RWPE1 (cell line): Measurements from ENCODE around the gene TSPAN4.

ENCODE experiments used
- CTCF ChIA-PET: fragments of 350-600 bp; sonication (Branson Sonifier 250); formaldehyde crosslinking; extraction: SDS; loops from one replicate; lab custom pipeline; 2021; lab: Yijun Ruan, JAX
- POLR2A ChIA-PET: fragments of 400-600 bp; formaldehyde crosslinking; extraction: SDS; loops from one replicate; lab custom pipeline; 2020; ENCODE audit warnings: antibody characterized with exemption; ENCODE audit not compliant: low non-redundant PET; lab: Yijun Ruan, JAX
- DNase-seq: peaks from one replicate; pipeline ENCODE4 v3.0.0; 2012; ENCODE audit warnings: low spot score
- H3K27ac ChIP-seq: fragments of 450-650 bp; 2 replicates; pipeline ENCODE4 v1.5.1; 2017
- TF ChIP-seq, protein P1 (sequence below): fragments of 450-650 bp; conservative IDR thresholded peaks from 2 replicates; pipeline ENCODE4 v1.5.1; 2017; ENCODE audit warnings: low read depth, mild to moderate bottlenecking

TSPAN4 gene

DNA sequence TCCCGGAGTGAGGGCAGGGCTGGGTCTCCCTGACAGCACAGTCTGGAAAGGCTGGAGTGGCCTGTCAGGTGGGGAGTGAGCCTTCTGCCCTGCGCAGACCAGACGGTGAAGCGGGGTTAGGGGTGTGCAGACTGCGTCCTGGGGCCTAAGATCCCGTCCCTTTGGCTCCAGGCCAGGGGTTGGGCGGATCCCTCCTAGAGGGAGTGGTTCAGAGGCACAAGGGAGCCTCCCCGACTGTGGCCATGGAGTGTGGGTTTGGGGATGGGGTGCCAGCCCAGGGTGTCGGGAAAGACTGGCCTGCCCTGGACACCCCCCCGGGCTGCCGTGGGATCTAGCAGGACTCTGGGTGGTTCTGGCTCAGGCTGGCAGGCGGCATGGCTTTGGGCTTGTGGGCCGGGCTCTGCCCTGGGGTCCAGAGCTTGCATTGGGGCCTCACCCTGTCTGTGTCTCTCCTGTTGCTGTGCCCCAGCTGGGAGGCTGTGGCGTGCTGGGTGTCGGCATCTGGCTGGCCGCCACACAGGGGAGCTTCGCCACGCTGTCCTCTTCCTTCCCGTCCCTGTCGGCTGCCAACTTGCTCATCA, 19.5 kb downstream of the TSPAN4 start:
- TF ChIP-seq, protein P1, sequence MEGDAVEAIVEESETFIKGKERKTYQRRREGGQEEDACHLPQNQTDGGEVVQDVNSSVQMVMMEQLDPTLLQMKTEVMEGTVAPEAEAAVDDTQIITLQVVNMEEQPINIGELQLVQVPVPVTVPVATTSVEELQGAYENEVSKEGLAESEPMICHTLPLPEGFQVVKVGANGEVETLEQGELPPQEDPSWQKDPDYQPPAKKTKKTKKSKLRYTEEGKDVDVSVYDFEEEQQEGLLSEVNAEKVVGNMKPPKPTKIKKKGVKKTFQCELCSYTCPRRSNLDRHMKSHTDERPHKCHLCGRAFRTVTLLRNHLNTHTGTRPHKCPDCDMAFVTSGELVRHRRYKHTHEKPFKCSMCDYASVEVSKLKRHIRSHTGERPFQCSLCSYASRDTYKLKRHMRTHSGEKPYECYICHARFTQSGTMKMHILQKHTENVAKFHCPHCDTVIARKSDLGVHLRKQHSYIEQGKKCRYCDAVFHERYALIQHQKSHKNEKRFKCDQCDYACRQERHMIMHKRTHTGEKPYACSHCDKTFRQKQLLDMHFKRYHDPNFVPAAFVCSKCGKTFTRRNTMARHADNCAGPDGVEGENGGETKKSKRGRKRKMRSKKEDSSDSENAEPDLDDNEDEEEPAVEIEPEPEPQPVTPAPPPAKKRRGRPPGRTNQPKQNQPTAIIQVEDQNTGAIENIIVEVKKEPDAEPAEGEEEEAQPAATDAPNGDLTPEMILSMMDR: no peak
- H3K27ac ChIP-seq: peak overlapping the region; percentile 74
- CTCF ChIA-PET: no interaction called here
- DNase-seq: no peak
- POLR2A ChIA-PET: no interaction called here

DNA sequence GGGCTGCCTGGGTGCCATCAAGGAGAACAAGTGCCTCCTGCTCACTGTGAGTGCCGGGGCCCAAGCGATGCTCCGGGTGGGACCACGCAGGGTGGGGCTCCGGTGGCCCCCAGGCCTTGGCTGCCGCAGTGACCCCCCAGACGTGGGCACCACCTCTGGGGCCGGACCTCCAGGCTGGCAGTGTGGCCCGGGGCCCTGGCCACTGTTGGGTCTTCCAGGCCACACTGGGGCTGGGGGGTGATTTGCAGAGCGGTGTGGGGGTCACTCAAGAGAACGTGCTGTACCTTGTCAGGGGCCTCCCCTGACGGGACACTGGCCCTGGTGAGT, 20.0 kb downstream of the TSPAN4 start:
- CTCF ChIA-PET: no interaction called here
- TF ChIP-seq, protein P1: no peak
- POLR2A ChIA-PET: no interaction called here
- DNase-seq: no peak
- peak overlapping the region; percentile 74 for H3K27ac ChIP-seq

DNA sequence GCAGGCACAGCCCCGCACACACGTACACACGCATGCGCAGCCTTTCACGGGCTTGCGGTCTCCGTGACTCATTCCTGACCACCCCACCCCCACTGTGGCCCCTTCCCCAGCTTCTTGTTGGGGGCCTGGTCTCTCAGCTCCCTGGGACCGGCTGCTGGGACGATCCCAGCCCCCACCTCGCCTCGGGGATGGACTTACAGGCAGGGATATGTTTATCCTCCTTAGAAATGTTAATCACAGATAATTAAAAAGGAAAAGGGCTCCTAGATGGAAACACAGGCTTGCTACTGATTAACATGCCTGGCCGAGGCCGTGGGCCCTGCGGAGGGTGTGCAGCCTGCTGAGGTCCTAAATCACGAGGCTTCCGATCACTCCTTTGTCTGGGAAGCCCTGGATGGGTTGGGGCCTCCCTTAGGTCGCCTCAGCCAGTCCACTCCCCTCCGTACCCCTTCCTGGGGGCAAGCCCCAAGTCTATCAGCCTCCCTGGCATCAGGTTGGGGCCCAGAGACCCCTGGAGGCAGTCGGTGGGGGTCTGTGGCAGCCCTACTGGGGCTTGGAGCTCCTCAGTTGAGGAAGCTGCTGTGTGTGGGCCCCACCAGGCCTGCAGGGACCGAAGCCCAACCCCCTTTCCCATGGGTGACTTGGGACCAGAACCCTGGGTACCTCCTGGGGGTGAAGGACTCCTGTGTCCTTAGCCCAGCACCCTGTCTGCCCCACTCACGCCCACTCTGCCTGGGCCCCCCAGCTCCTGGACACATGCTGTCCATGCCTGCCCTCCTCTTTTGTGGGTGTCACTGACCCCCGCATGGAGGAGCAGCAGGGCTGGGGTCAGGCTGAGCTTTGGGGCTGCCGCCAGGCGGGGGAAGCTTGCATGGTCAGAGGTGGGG, 20.6 kb downstream of the TSPAN4 start:
- no peak for DNase-seq
- peak overlapping the region; percentile 74 for H3K27ac ChIP-seq
- ChIA-PET POLR2A (no interaction called here), CTCF (interaction anchor here (0.9 kb wide), 1 partner anchor 15 kb away, joined by 3 read pairs; no protein-coding TSS in a partner anchor)
- TF ChIP-seq, protein P1: no peak

DNA sequence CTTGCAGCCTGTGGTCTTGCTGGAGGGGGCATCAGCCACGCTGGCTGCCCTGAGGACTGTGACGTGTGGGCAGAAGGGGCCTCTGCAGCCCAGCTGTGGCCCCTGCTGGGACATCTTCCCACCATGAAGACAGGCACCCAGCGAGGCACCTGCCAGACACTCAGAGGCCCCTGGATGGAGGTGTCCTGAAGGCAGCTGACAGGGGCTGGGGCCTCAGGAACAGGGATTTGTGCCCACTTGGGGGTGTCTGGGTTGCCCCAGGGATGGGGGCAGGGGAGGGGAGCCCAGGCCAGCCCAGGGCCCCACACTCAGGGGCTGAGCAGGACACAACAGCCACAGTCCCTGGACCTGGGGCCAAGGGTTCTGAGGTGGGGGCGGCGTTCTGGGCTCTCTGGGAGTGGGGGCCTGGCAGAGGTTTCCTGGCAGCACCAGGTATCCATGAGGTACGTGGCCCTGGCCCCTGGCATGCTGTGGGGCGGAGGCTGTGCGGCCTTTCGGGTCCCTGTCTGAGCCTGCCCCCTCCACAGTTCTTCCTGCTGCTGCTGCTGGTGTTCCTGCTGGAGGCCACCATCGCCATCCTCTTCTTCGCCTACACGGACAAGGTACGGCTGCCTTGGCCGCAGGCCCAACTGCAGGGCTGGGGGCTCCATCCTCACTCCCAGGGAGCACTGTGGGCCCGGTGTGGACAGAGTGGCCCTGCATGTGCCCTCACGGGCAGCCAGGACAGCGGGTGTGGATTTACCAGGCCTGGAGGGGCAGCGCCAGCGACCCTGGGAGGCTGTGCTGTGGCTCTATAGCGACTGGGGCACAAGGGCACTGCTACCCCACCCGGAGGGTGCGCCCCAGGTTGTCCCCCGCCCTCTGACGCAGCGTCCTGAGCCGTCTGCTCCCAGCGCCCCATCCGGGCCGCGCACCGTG, 21.5 kb downstream of the TSPAN4 start:
- ChIA-PET CTCF (interaction anchor here (0.9 kb wide), 1 partner anchor 16 kb away, joined by 3 read pairs; no protein-coding TSS in a partner anchor), POLR2A (no interaction called here)
- peak overlapping the region; percentile 74 for H3K27ac ChIP-seq
- TF ChIP-seq, protein P1: no peak
- DNase-seq: no peak

DNA sequence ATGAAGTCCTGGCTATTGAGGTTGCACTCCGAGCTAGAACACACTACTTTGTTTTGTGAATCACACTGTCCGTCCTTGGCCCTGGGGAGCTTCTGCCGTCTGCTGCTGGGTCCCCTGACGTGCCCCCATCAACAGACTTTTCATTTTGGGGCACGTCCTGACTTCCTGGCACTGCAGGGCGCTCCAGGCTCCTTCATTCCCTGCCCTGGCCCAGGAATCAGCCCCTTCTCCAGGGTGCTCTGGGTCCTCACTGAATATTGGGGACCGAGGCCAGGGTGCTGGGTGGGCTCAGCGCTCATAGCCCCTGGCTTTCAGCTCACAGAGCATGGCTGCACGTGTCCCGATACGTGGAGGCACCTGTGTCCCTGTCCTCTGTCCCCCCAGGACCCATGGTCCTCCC, 22.2 kb downstream of the TSPAN4 start:
- no peak for DNase-seq
- CTCF ChIA-PET: interaction anchor here (0.7 kb wide), 1 partner anchor 190 kb away, joined by 3 read pairs; no protein-coding TSS in a partner anchor
- TF ChIP-seq, protein P1: no peak
- POLR2A ChIA-PET: no interaction called here
- H3K27ac ChIP-seq: peak overlapping the region; percentile 74
